ENCODE data around the gene SLC17A5. TPM values are rescaled to one million over a fixed set of nuclear protein-coding genes. Genes with fewer than 3 reads are reported as not detected.
"Not testable (repeated sequence)": the region's sequence is repeated elsewhere in the genome, so short reads cannot be mapped to it uniquely, and the experiment has no call there.

The SLC17A5 gene
- total and polyA plus RNA-seq, 5 donors: 5.2 to 13.1 (median 8.0) TPM

GRCh38 chr6:73581293-73581692, 72.5 kb downstream of the SLC17A5 start:
- Histone ChIP-seq H3K9me3 (ENCODE audit: control insufficient read depth, low read length) (no peaks in the 10 kb centered on the region), H3K27me3 (ENCODE audit: control insufficient read depth, insufficient read depth) (no peaks in the 10 kb centered on the region), H3K4me3 (ENCODE audit: low read length) (no peak overlapping the region), H3K4me1 (ENCODE audit: control insufficient read depth, insufficient read depth, low read length) (peaks cover 8% of the 10 kb centered on the region), H3K27ac (ENCODE audit: low read length) (no peak overlapping the region)
- ATAC-seq (no peak), DNase-seq (no peak)
- intact Hi-C loops (cut with DNase I): loop anchor here in 3 of 4 donors (10.0 kb wide), 1 partner anchor 56 kb away; the partner anchor contains the start of gene EEF1A1 (in 3 of the 3)
- WGBS: over 99% methylated on average over 2 of the region's 2 CpGs

GRCh38 chr6:73580247-73581149, 73.3 kb downstream of the SLC17A5 start:
- peak overlapping the region; percentile 96 for H3K27ac ChIP-seq (ENCODE audit: low read length)
- H3K9me3 ChIP-seq (ENCODE audit: control insufficient read depth, low read length): no peaks in the 10 kb centered on the region
- DNase-seq (peak; percentile 89 to 92 (median 91)), ATAC-seq (peak; percentile 96 to 99)
- peak overlapping the region; percentile 7 for H3K4me3 ChIP-seq (ENCODE audit: low read length)
- 16% methylated on average over 21 of the region's 21 CpGs for WGBS
- H3K27me3 ChIP-seq (ENCODE audit: control insufficient read depth, insufficient read depth): no peaks in the 10 kb centered on the region
- H3K4me1 ChIP-seq (ENCODE audit: control insufficient read depth, insufficient read depth, low read length): peaks cover 8% of the 10 kb centered on the region
- intact Hi-C loops (cut with DNase I): loop anchor here in 3 of 4 donors (10.0 kb wide), 1 partner anchor 56 kb away; the partner anchor contains the start of gene EEF1A1 (in 3 of the 3)

GRCh38 chr6:73579851-73580246, 73.9 kb downstream of the SLC17A5 start:
- Histone ChIP-seq H3K9me3 (ENCODE audit: control insufficient read depth, low read length) (no peaks in the 10 kb centered on the region), H3K4me3 (ENCODE audit: low read length) (no peak overlapping the region), H3K27me3 (ENCODE audit: control insufficient read depth, insufficient read depth) (no peaks in the 10 kb centered on the region), H3K27ac (ENCODE audit: low read length) (peak overlapping the region; percentile 96), H3K4me1 (ENCODE audit: control insufficient read depth, insufficient read depth, low read length) (peaks cover 8% of the 10 kb centered on the region)
- intact Hi-C loops (cut with DNase I): loop anchor here in 3 of 4 donors (10.0 kb wide), 1 partner anchor 55 kb away; the partner anchor contains the start of gene EEF1A1 (in 3 of the 3)
- peak; percentile 71 to 75 for ATAC-seq
- WGBS: 25% methylated on average over 4 of the region's 4 CpGs
- DNase-seq: peak in 2 of 3 donors; percentile 33 to 49

DNA sequence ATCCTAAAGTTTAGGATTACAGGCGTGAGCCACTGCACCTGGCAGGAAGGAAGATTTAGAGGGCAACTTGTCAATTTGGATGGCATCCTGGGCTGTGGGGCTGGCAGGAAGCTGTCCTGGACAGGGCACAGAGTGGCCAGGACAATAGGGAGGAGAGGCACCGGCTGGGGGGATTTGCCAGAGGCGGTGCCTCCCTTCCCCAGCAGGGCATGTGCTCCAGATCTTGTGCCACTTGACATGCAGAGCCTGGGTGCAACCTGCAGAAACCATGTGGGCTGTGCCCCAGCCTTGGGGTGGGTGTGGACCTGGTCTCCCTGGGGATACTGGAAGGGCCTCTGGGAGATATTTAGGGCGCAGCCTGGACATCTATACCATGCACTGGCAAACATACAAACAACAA, 74.4 kb downstream of the SLC17A5 start:
- intact Hi-C loops (cut with DNase I): no loop called here
- WGBS: 56% methylated on average over 4 of the region's 4 CpGs
- no peaks in the 10 kb centered on the region for H3K27me3 ChIP-seq (ENCODE audit: control insufficient read depth, insufficient read depth)
- ATAC-seq (peak; percentile 25 to 42), DNase-seq (peak in 1 of 3 donors; percentile 67)
- H3K4me3 ChIP-seq (ENCODE audit: low read length): no peak overlapping the region
- peaks cover 8% of the 10 kb centered on the region for H3K4me1 ChIP-seq (ENCODE audit: control insufficient read depth, insufficient read depth, low read length)
- H3K27ac ChIP-seq (ENCODE audit: low read length): peak overlapping the region; percentile 96
- H3K9me3 ChIP-seq (ENCODE audit: control insufficient read depth, low read length): no peaks in the 10 kb centered on the region

- Histone ChIP-seq H3K27ac (ENCODE audit: low read length) (no peak overlapping the region), H3K9me3 (ENCODE audit: control insufficient read depth, low read length) (no peaks in the 10 kb centered on the region), H3K4me3 (ENCODE audit: low read length) (no peak overlapping the region), H3K4me1 (ENCODE audit: control insufficient read depth, insufficient read depth, low read length) (peaks cover 8% of the 10 kb centered on the region), H3K27me3 (ENCODE audit: control insufficient read depth, insufficient read depth) (no peaks in the 10 kb centered on the region)
- ATAC-seq (no peak), DNase-seq (no peak)
- WGBS: 64% methylated on average over 2 of the region's 2 CpGs
- intact Hi-C loops (cut with DNase I): no loop called here
Observed at GRCh38 chr6:73577676-73578075, 76.1 kb downstream of the SLC17A5 start.

GRCh38 chr6:73572531-73572930, 81.3 kb downstream of the SLC17A5 start:
- H3K9me3 ChIP-seq (ENCODE audit: control insufficient read depth, low read length); H3K27ac ChIP-seq (ENCODE audit: low read length); H3K4me1 ChIP-seq (ENCODE audit: control insufficient read depth, insufficient read depth, low read length); intact Hi-C loops (cut with DNase I); H3K27me3 ChIP-seq (ENCODE audit: control insufficient read depth, insufficient read depth); DNase-seq; ATAC-seq; H3K4me3 ChIP-seq (ENCODE audit: low read length): not testable (repeated sequence)
- 95% methylated on average over 32 of the region's 32 CpGs for WGBS

DNA sequence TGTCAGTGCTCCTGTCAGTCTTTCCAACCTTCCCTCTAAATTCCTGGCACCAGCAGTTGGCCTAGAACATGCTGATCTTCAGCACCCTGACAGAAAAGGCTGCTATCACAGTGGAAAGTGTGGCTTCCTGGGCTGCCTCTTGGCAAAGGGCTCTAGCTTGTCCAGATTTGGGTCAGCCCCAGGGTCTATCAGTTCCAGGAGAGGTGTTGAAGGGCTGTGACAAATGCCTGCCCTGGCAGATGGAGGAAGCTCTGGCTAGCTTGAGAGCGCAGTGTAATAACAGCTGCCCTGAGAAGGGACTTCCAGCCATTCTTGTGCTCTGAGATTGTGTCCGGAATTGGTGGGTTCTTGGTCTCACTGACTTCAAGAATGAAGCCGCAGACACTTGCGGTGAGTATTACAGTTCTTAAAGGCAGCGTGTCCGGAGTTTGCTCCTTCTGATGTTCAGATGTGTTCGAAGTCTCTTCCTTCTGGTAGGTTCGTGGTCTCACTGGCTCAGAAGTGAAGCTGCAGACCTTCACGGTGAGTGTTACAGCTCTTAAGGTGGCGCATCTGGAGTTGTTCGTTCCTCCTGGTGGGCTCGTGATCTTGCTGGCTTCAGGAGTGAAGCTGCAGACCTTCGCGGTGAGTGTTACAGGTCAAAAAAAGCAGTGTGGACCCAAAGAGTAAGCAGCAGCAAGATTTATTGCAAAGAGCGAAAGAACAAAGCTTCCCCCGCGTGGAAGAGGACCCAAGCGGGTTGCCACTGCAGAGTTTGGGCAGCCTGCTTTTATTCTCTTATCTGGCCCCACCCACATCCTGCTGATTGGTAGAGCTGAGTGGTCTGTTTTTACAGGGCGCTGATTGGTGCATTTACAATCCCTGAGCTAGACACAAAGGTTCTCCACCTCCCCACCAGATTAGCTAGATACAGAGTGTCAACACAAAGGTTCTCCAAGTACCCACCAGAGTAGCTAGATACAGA, 82.3 kb downstream of the SLC17A5 start:
- H3K4me3 ChIP-seq (ENCODE audit: low read length); intact Hi-C loops (cut with DNase I): not testable (repeated sequence)
- 69% methylated on average over 19 of the region's 19 CpGs for WGBS

GRCh38 chr6:73569121-73569520, 84.7 kb downstream of the SLC17A5 start:
- DNase-seq: no peak
- peaks cover 3% of the 10 kb centered on the region for H3K4me1 ChIP-seq (ENCODE audit: control insufficient read depth, insufficient read depth, low read length)
- no peaks in the 10 kb centered on the region for H3K9me3 ChIP-seq (ENCODE audit: control insufficient read depth, low read length)
- no peak overlapping the region for H3K27ac ChIP-seq (ENCODE audit: low read length)
- ATAC-seq: no peak
- no peaks in the 10 kb centered on the region for H3K27me3 ChIP-seq (ENCODE audit: control insufficient read depth, insufficient read depth)
- no peak overlapping the region for H3K4me3 ChIP-seq (ENCODE audit: low read length)
- intact Hi-C loops (cut with DNase I): no loop called here
- WGBS: 70% methylated on average over 5 of the region's 5 CpGs

More for the DNA sequence above, 82.3 kb downstream of the SLC17A5 start:
- H3K27ac ChIP-seq (ENCODE audit: low read length): peak overlapping the region; percentile 53
- not testable (repeated sequence) for H3K9me3 ChIP-seq (ENCODE audit: control insufficient read depth, low read length); H3K4me1 ChIP-seq (ENCODE audit: control insufficient read depth, insufficient read depth, low read length); H3K27me3 ChIP-seq (ENCODE audit: control insufficient read depth, insufficient read depth)
- DNase-seq (peak; percentile 73 to 86 (median 85)), ATAC-seq (peak; percentile 95 to 98)

- WGBS: 71% methylated on average over 8 of the region's 8 CpGs
- Histone ChIP-seq H3K27ac (ENCODE audit: low read length) (peak overlapping the region; percentile 30), H3K9me3 (ENCODE audit: control insufficient read depth, low read length) (no peaks in the 10 kb centered on the region), H3K4me3 (ENCODE audit: low read length) (no peak overlapping the region), H3K4me1 (ENCODE audit: control insufficient read depth, insufficient read depth, low read length) (peaks cover 3% of the 10 kb centered on the region), H3K27me3 (ENCODE audit: control insufficient read depth, insufficient read depth) (no peaks in the 10 kb centered on the region)
- ATAC-seq: peak; percentile 60 to 78
- intact Hi-C loops (cut with DNase I): no loop called here
- peak; percentile 67 to 79 (median 71) for DNase-seq
Observed at GRCh38 chr6:73566954-73567591, 86.7 kb downstream of the SLC17A5 start.

DNA sequence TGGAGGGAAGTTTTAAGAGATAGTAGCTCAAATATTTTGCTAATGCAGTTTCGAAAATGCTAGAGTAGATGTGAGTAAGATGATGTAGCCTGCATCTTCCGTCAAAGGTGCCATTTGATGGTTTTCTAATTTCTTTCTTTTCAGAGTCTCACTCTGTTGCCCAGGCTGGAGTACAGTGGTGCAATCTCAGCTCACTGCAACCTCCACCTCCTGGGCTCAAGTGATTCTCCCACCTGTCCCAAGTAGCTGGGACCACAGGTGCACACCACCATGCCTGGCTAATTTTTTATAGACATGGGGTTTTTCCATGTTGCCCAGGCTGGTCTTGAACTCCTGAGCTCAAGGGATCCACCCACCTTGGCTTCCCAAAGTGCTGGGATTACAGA, 87.3 kb downstream of the SLC17A5 start:
- ATAC-seq; H3K4me1 ChIP-seq (ENCODE audit: control insufficient read depth, insufficient read depth, low read length); DNase-seq; H3K9me3 ChIP-seq (ENCODE audit: control insufficient read depth, low read length); H3K4me3 ChIP-seq (ENCODE audit: low read length); H3K27me3 ChIP-seq (ENCODE audit: control insufficient read depth, insufficient read depth); intact Hi-C loops (cut with DNase I): not testable (repeated sequence)
- 92% methylated on average over 2 of the region's 2 CpGs for WGBS
- H3K27ac ChIP-seq (ENCODE audit: low read length): peak overlapping the region; percentile 2

All from right cardiac atrium (tissue), 5 donors.